ENCODE results near the gene FGF14. TPM values are rescaled to one million over a fixed set of nuclear protein-coding genes. Genes with fewer than 3 reads are reported as not detected.

Gene FGF14
- total RNA-seq, 3 donors from 2014 or later (not counting 1 experiment from before 2014, with no cell fraction given) = not detected

DNA sequence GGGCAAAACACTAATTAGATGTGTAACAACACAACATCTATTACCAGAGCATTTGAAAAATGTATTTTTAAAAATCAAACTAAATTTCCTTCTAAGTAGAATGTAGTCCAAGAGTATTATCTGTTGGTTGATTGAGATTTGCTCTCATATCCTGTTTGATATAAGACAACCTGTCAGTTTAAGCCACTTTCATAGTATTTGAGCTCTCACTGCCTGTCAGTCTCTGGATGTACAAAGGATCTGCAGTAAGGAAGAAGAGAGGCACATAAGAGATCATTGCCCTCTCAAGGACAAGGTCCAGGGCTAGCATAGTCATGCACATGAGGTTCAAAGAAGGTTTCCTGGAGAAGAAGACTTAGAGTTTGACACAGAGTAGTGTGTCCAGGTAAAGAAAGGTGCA is 57.4 kb downstream of the FGF14 start:
- H3K4me1 ChIP-seq (ENCODE audit: control insufficient read depth, insufficient read depth, low read length) = no peaks in the 10 kb centered on the region
- H3K27me3 Mint-ChIP-seq (ENCODE audit: low read depth in 2 of 2) = peaks cover 0 to 7% of the 10 kb centered on the region in 2 donors
- no peak overlapping the region for H3K4me3 Mint-ChIP-seq
- intact Hi-C loops (cut with micrococcal nuclease) = no loop called here
- no peak overlapping the region for H3K27ac Mint-ChIP-seq
- DNase-seq (no peak), ATAC-seq (no peak)
- no peaks in the 10 kb centered on the region for H3K9me3 Mint-ChIP-seq
- H3K4me3 ChIP-seq (ENCODE audit: low read length) = no peak overlapping the region
- no peaks in the 10 kb centered on the region for H3K4me1 Mint-ChIP-seq
- no peaks in the 10 kb centered on the region for H3K36me3 ChIP-seq (ENCODE audit: control insufficient read depth, insufficient read depth, low read length)
- H3K27ac ChIP-seq (ENCODE audit: low read length) = no peak overlapping the region
- TF ChIP-seq, protein P1, sequence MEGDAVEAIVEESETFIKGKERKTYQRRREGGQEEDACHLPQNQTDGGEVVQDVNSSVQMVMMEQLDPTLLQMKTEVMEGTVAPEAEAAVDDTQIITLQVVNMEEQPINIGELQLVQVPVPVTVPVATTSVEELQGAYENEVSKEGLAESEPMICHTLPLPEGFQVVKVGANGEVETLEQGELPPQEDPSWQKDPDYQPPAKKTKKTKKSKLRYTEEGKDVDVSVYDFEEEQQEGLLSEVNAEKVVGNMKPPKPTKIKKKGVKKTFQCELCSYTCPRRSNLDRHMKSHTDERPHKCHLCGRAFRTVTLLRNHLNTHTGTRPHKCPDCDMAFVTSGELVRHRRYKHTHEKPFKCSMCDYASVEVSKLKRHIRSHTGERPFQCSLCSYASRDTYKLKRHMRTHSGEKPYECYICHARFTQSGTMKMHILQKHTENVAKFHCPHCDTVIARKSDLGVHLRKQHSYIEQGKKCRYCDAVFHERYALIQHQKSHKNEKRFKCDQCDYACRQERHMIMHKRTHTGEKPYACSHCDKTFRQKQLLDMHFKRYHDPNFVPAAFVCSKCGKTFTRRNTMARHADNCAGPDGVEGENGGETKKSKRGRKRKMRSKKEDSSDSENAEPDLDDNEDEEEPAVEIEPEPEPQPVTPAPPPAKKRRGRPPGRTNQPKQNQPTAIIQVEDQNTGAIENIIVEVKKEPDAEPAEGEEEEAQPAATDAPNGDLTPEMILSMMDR (IDR thresholded peaks at IDR 0.05) = no peak
- no peaks in the 10 kb centered on the region for H3K9me3 ChIP-seq (ENCODE audit: control insufficient read depth, insufficient read depth, low read length)
- H3K27me3 ChIP-seq (ENCODE audit: control insufficient read depth, insufficient read depth, low read length) = no peaks in the 10 kb centered on the region
- H3K36me3 Mint-ChIP-seq = no peaks in the 10 kb centered on the region

DNA sequence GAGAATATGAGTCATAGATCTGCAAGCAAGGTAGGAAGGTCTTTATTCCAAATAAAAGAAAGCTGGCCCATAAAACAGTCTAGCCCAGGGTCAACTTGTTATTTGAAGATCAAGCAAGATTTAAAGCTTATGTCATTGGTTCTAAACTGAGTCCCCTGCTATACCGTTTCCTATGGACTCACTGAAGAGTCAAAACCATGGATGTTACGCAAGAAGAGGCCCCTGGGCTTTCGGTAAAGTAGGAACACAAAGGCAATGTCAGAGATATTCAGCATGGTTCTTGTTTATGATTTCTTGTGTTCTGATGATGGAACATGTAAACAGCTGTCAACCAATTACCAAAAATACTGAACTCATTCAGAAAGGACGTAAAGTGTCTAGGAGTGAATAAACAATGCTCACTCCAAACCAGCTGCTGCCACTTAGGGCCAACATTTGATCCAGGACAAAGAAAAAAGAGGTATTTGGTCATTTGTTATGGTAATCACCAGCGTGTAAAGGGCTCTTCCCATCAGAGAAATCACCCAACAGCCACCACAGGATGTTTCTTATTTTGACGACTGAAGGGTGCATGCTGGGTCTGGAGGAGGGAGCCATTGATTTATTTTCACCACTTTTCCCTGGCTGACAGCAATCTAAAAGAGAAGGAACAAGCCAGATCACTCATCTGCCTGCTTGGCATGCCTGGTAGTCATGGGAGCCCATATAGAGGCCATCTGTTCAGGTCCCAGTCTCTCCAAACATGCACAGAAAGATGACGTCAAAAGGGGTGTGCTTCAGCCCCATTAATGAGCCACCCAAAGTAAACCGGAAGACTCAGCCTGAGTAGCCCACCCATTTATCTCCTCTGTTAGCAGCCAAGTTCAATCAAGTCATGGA is 68.3 kb downstream of the FGF14 start:
- H3K27ac Mint-ChIP-seq = no peak overlapping the region

DNA sequence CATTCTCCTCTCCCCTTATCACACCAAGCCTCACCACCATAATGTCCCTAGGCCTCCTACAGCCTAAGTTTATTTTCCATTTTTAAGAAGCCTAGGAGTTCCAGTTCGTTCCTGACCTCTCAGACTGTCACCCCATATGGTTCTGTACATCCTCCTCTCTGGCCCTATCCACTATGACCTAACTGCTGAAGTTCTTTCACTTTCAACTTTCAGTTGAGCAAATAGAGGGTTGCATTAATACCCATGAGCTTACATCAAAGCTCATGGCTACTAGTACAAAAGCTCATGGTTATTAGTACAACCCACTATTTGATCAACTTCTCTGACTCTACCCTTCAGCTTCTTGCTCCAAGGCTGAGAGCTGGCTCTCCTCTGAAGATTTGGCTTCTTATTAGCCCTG is 72.9 kb downstream of the FGF14 start:
- 50% methylated on average over 1 of the region's 1 CpG for WGBS (ENCODE audit: insufficient coverage)
- Histone ChIP-seq H3K27ac (ENCODE audit: low read length) (no peak overlapping the region), H3K9me3 (ENCODE audit: control insufficient read depth, insufficient read depth, low read length) (no peaks in the 10 kb centered on the region), H3K4me3 (ENCODE audit: low read length) (no peak overlapping the region), H3K4me1 (ENCODE audit: control insufficient read depth, insufficient read depth, low read length) (no peaks in the 10 kb centered on the region), H3K36me3 (ENCODE audit: control insufficient read depth, insufficient read depth, low read length) (no peaks in the 10 kb centered on the region), H3K27me3 (ENCODE audit: control insufficient read depth, insufficient read depth, low read length) (no peaks in the 10 kb centered on the region)
- Mint-ChIP-seq H3K4me1 (no peaks in the 10 kb centered on the region), H3K36me3 (no peaks in the 10 kb centered on the region), H3K27me3 (ENCODE audit: low read depth in 2 of 2) (no peaks in the 10 kb centered on the region), H3K9me3 (peaks cover 2 to 7% of the 10 kb centered on the region in 2 donors), H3K27ac (no peak overlapping the region), H3K4me3 (no peak overlapping the region)
- no peak for DNase-seq
- no peak for ATAC-seq
- TF ChIP-seq, protein P1 (IDR thresholded peaks at IDR 0.05) = no peak
- intact Hi-C loops (cut with micrococcal nuclease) = no loop called here

More for the DNA sequence above, 68.3 kb downstream of the FGF14 start:
- Mint-ChIP-seq H3K36me3 (no peaks in the 10 kb centered on the region), H3K4me1 (no peaks in the 10 kb centered on the region), H3K9me3 (peaks cover 2 to 7% of the 10 kb centered on the region in 2 donors), H3K4me3 (no peak overlapping the region), H3K27me3 (ENCODE audit: low read depth in 2 of 2) (no peaks in the 10 kb centered on the region)
- no peaks in the 10 kb centered on the region for H3K9me3 ChIP-seq (ENCODE audit: control insufficient read depth, insufficient read depth, low read length)
- H3K27ac ChIP-seq (ENCODE audit: low read length) = no peak overlapping the region
- H3K4me1 ChIP-seq (ENCODE audit: control insufficient read depth, insufficient read depth, low read length) = no peaks in the 10 kb centered on the region
- H3K36me3 ChIP-seq (ENCODE audit: control insufficient read depth, insufficient read depth, low read length) = no peaks in the 10 kb centered on the region
- no peaks in the 10 kb centered on the region for H3K27me3 ChIP-seq (ENCODE audit: control insufficient read depth, insufficient read depth, low read length)
- TF ChIP-seq, protein P1 (IDR thresholded peaks at IDR 0.05) = no peak
- no peak for DNase-seq
- ATAC-seq = no peak
- no peak overlapping the region for H3K4me3 ChIP-seq (ENCODE audit: low read length)
- 85% methylated on average over 7 of the region's 8 CpGs for WGBS (ENCODE audit: insufficient coverage)
- intact Hi-C loops (cut with micrococcal nuclease) = no loop called here

Measured in natural killer cell (primary cell).